Measurements from ENCODE around the gene PODN.
A peak's percentile ranks its signal among the peaks of the same experiment; 100 is the strongest.

The PODN gene

DNA sequence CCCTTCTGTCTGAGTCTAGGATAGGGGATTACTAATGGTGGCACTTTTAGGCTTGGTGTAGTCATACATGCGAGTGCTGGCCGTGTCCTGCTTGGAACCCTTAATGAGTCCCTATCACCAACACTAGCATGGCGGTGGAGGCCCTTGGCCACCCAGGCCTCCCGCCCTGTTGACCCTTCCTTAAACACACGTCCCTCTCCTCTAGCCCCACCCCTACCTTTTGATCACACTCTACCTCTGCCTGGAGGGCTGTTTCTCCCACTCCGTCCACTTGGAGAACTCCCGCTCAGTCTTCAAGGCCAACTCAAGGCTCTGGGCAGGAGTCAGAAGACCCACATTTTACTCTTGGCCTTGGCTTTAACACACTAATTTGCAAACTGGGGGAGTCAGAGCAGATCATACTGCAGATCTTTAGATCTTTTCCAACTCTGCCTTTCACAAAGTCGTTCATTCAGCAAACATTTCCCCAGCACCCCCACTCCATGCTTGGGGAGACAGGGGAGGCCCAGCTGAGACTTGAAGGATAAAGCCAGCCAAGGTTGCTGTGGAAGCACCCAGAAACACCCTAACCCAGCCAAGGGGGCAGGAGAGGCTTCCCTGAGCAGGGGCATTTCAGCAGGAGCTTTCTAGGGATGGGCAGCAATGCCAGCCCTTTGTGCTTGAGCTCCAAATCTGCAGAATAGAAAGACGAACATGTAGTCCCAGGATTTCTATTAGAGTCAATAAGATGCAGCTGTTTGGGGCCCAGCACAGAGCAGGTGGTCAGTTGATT lies 1.9 kb downstream of the PODN start:
- TF ChIP-seq GATA2 (IDR thresholded peaks at IDR 0.05; ENCODE audit: low read depth, low read length) = no peak
- TF ChIP-seq GATA3 (IDR thresholded peaks at IDR 0.05; ENCODE audit: low read depth, low read length) = no peak

DNA sequence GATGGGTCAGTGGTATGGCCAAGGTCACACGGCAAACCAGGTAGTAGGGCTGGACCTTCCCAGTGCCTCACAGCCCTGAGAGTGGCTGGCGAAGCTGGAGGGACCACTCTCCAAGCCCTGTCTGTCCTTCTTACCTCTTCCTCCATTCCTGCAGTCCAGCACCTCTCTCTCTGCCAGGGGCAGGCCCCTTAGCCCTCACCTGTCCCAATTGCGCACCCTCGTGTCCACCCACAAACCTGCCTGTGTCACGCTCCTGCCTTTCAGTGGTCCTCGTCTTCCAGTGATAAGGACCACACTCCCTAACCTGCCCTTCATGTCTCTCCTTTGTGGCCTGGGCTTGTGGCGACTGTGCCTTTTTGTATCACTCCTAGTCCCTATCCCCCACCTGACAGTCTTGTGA lies 3.4 kb downstream of the PODN start:
- TF ChIP-seq GATA2 (IDR thresholded peaks at IDR 0.05; ENCODE audit: low read depth, low read length) = no peak
- TF ChIP-seq GATA3 (IDR thresholded peaks at IDR 0.05; ENCODE audit: low read depth, low read length) = no peak

DNA sequence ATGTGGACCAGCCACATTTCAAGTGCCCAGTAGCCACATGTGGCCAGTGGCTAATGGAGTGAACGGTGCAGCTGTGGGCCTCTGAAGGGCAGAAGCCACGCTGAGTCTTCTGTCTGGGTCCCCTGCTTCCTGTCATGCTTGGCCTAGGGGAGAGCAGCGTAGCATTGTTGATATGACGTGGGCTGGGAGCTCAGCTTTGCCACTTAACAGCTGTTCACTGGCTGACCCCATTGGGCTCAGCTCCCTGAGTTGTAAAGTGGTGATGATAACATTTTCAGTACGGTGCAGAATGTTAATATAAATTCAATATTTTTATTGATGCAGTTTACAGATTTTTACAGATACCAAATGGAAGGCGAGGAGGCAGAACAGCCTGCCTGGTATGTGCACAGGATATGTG lies 4.5 kb downstream of the PODN start:
- TF ChIP-seq GATA3 (IDR thresholded peaks at IDR 0.05; ENCODE audit: low read depth, low read length) = no peak
- TF ChIP-seq GATA2 (IDR thresholded peaks at IDR 0.05; ENCODE audit: low read depth, low read length) = no peak

- TF ChIP-seq GATA3 (IDR thresholded peaks at IDR 0.05; ENCODE audit: low read depth, low read length) (no peak), GATA2 (IDR thresholded peaks at IDR 0.05; ENCODE audit: low read depth, low read length) (no peak)
Measured at GRCh38 chr1:53066891-53067738, 5.1 kb downstream of the PODN start.

GRCh38 chr1:53067886-53068285 lies 5.9 kb downstream of the PODN start:
- TF ChIP-seq GATA3 (IDR thresholded peaks at IDR 0.05; ENCODE audit: low read depth, low read length) (no peak), GATA2 (IDR thresholded peaks at IDR 0.05; ENCODE audit: low read depth, low read length) (no peak)

GRCh38 chr1:53068314-53069099 lies 6.5 kb downstream of the PODN start:
- TF ChIP-seq GATA3 (IDR thresholded peaks at IDR 0.05; ENCODE audit: low read depth, low read length) = no peak
- peak; percentile 80 for TF ChIP-seq GATA2 (IDR thresholded peaks at IDR 0.05; ENCODE audit: low read depth, low read length)

GRCh38 chr1:53069265-53069662 lies 7.3 kb downstream of the PODN start:
- TF ChIP-seq GATA3 (IDR thresholded peaks at IDR 0.05; ENCODE audit: low read depth, low read length) (no peak), GATA2 (IDR thresholded peaks at IDR 0.05; ENCODE audit: low read depth, low read length) (no peak)

- TF ChIP-seq GATA2 (IDR thresholded peaks at IDR 0.05; ENCODE audit: low read depth, low read length) = no peak
- TF ChIP-seq GATA3 (IDR thresholded peaks at IDR 0.05; ENCODE audit: low read depth, low read length) = no peak
Measured at GRCh38 chr1:53069663-53070327, 7.8 kb downstream of the PODN start.

DNA sequence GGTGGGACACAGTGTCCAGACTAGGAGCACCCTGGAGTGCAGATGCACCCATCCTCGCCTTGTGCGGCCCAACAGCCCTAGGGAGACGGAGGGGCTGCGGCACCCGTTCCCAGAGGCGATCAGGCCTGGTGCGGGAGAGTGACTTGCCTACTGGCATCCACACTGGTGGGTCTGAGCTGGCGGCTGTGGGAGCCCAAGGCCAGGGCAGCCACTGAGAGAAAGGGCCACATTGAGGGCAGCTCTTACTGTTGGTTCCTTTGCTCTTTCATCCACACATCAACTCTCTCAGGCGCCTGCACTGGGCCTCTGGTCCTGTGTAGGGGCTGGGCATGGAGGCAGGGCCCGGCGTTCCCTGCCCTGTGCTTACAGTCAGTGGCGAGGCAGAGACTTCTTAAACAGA lies 8.6 kb downstream of the PODN start:
- TF ChIP-seq GATA2 (IDR thresholded peaks at IDR 0.05; ENCODE audit: low read depth, low read length) (no peak), GATA3 (IDR thresholded peaks at IDR 0.05; ENCODE audit: low read depth, low read length) (no peak)

GRCh38 chr1:53071167-53071865 lies 9.3 kb downstream of the PODN start:
- TF ChIP-seq GATA3 (IDR thresholded peaks at IDR 0.05; ENCODE audit: low read depth, low read length) (no peak), GATA2 (IDR thresholded peaks at IDR 0.05; ENCODE audit: low read depth, low read length) (no peak)

DNA sequence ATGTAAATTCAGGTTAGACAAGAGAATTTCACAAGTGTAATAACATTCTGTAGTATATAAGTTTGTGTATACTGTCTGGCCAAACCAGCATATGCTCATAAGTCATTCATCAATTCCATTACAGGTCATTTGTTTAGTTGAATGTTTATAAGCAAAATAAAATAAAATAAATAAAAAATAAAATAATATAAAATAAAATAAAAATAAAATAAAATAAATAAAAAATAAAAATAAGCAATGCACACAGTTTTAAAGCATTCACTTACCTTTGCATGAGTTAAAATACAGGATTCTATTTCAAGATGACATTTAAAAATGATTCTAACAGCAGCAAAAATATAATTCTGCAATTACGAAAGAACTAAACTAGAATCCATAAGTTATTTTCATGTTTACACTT lies 9.9 kb downstream of the PODN start:
- no peak for TF ChIP-seq GATA3 (IDR thresholded peaks at IDR 0.05; ENCODE audit: low read depth, low read length)

DNA sequence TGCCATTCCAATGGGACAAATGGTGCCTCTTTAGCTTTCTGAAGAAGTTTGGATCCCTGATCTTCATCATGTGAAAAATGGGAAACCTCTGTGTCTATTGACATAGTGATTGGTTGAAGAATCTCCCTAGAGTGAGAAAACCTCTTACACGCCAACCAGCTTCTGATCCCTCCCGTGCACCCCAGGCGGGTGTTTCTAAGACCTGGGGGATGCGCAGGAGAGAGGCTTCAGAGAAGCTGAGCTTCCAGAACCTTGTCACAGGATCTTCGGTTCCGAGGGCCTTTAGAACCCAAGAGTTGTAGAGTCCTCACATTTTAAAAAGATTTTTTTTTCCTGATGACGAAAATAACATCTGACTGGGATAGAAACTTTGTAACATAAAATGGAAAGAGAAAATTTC lies 11.3 kb downstream of the PODN start:
- TF ChIP-seq GATA2 (IDR thresholded peaks at IDR 0.05; ENCODE audit: low read depth, low read length) = no peak
- no peak for TF ChIP-seq GATA3 (IDR thresholded peaks at IDR 0.05; ENCODE audit: low read depth, low read length)

GRCh38 chr1:53073868-53074311 lies 11.9 kb downstream of the PODN start:
- TF ChIP-seq GATA2 (IDR thresholded peaks at IDR 0.05; ENCODE audit: low read depth, low read length) (no peak), GATA3 (IDR thresholded peaks at IDR 0.05; ENCODE audit: low read depth, low read length) (no peak)

All from SH-SY5Y (cell line).